Adrenal gland (tissue), 12 donors: ENCODE measurements around the gene RHOBTB3. TPM values are rescaled to one million over a fixed set of nuclear protein-coding genes. Genes with fewer than 3 reads are reported as not detected.

Experiments
- DNase-seq, 7 donors: peaks; one replicate each; pipeline ENCODE4 v3.0.0-alpha.2; 2019 to 2020
- H3K27ac ChIP-seq, 5 donors: fragments of 200-600 bp; sonication (generic) in 4 of 5; 1 replicate in 3 of 5; 2 replicates in 2 of 5; pipeline versions ENCODE4 v1.5.1 to v1.8.0; 2016 to 2020; ENCODE audit warnings: mild to moderate bottlenecking in 1 of 5
- H3K27me3 ChIP-seq: fragments of 200-600 bp; 2 replicates; pipeline ENCODE4 v1.8.0; 2021
- H3K36me3 ChIP-seq, 2 donors: fragments of 200-600 bp; replicated peaks in 1 of 2; 1 replicate in 1 of 2; 2 replicates in 1 of 2; pipeline versions ENCODE4 v1.5.1 to v1.8.0; 2018 to 2022
- H3K4me1 ChIP-seq, 2 donors: fragments of 200-600 bp; replicated peaks in 1 of 2; 1 replicate in 1 of 2; 2 replicates in 1 of 2; pipeline versions ENCODE4 v1.5.1 to v1.8.0; 2018 to 2021
- H3K4me3 ChIP-seq, 4 donors: fragments of 200-600 bp; sonication (generic) in 3 of 4; one replicate each; pipeline ENCODE4 v1.5.1; 2016 to 2018
- H3K9me3 ChIP-seq, 3 donors: fragments of 200-600 bp; sonication (generic) in 1 of 3; replicated peaks in 1 of 3; 1 replicate in 2 of 3; 2 replicates in 1 of 3; pipeline versions ENCODE4 v1.5.1 to v1.8.0; 2016 to 2021
- POLR2A ChIP-seq, 2 donors: fragments of 450-650 bp; IDR thresholded peaks; one replicate each; pipeline ENCODE4 v1.6.1; 2017; ENCODE audit warnings: antibody characterized with exemption in 2 of 2, mild to moderate bottlenecking in 2 of 2, moderate library complexity in 1 of 2
- WGBS, 4 donors: extraction: QIAGEN DNeasy Blood & Tissue Kit in 2 of 4; methylation state at CpG; one replicate each; pipeline versions ENCODE4 v1.1.5 to v1.1.7; 2013 to 2017; 5-methylcytosine and 5-hydroxymethylcytosine counted together
- intact Hi-C, 2 donors: fragments of 100-400 bp; cut with DNase I; formaldehyde crosslinking; loops; one replicate each; pipeline versions ENCODE4 v1.14.1 to v1.15.0; 2022 to 2023
- polyA plus RNA-seq, 3 donors: library from polyadenylated mRNA; stranded (reverse); fragments of 200-250 nt in 2 of 3; fragments of 350-450 nt in 1 of 3; fragmentation: Illumina TruSeq in 1 of 3; extraction: RNeasy Lipid Tissue Mini Kit (QIAGEN cat#74804) in 1 of 3; gene quantifications; one replicate each; pipeline ENCODE4 v1.2.3, GENCODE V29; 2013 to 2014
- total RNA-seq, 9 donors: library from RNA; depleted of rRNA in 4 of 9; stranded (reverse); fragments of >200 nt in 4 of 9; fragments of 120-200 nt in 1 of 9; fragmentation: NEBNext Ultra II Directional in 1 of 9; extraction: Animal tissue kit (Norgen Biotek cat#: 25700) in 1 of 9; gene quantifications; one replicate each; pipeline versions ENCODE4 v1.1.0 to v1.2.4, GENCODE V29; 2013 to 2023
- TF ChIP-seq, protein P1 (sequence below), 6 experiments: fragments of 450-650 bp in 4 of 6; fragments of 200-600 bp in 2 of 6; sonication (generic) in 1 of 6; IDR thresholded peaks; 1 replicate in 5 of 6; 2 replicates in 1 of 6; pipeline versions ENCODE4 v1.5.1 to v1.8.0; 2016 to 2021; ENCODE audit warnings: antibody characterized with exemption in 6 of 6, mild to moderate bottlenecking in 2 of 6, moderate library complexity in 1 of 6
- donor health status: healthy with polysubstance abuse.
- donor health status: Bipolar disorder and iron deficiency.
- donor health status: DM: yes; HTN: yes; CAD: no.
- donor health status: DM: no; HTN: no; CAD: no.
- donor health status: DM: no; HTN: no; CAD: no.
- donor health status: DM: yes; HTN: yes; CAD: no.

Gene RHOBTB3
- total and polyA plus RNA-seq, 12 donors = 23.9 to 258 (median 108) TPM

- H3K27me3 ChIP-seq = no peaks in the 10 kb centered on the region
- H3K9me3 ChIP-seq = no peaks in the 10 kb centered on the region
- WGBS, 4 donors = 52 to 65% (median 60%) methylated on average over 3 of the region's 3 CpGs
- intact Hi-C loops = no loop called here
- H3K4me1 ChIP-seq = peaks cover 53 to 64% of the 10 kb centered on the region in 2 donors
- DNase-seq = no peak
- H3K27ac ChIP-seq = peak overlapping the region in 4 of 5 donors; percentile 30 to 72 (median 66)
- no peak overlapping the region for H3K4me3 ChIP-seq
- TF ChIP-seq POLR2A (IDR thresholded peaks at IDR 0.05) = no peak
- TF ChIP-seq, protein P1, sequence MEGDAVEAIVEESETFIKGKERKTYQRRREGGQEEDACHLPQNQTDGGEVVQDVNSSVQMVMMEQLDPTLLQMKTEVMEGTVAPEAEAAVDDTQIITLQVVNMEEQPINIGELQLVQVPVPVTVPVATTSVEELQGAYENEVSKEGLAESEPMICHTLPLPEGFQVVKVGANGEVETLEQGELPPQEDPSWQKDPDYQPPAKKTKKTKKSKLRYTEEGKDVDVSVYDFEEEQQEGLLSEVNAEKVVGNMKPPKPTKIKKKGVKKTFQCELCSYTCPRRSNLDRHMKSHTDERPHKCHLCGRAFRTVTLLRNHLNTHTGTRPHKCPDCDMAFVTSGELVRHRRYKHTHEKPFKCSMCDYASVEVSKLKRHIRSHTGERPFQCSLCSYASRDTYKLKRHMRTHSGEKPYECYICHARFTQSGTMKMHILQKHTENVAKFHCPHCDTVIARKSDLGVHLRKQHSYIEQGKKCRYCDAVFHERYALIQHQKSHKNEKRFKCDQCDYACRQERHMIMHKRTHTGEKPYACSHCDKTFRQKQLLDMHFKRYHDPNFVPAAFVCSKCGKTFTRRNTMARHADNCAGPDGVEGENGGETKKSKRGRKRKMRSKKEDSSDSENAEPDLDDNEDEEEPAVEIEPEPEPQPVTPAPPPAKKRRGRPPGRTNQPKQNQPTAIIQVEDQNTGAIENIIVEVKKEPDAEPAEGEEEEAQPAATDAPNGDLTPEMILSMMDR (IDR thresholded peaks at IDR 0.05) = no peak
- no peaks in the 10 kb centered on the region for H3K36me3 ChIP-seq
These were observed 2.5 kb upstream of the RHOBTB3 start for GRCh38 chr5:95728494-95729114.

GRCh38 chr5:95729115-95730010 lies 1.8 kb upstream of the RHOBTB3 start:
- no peak overlapping the region for H3K4me3 ChIP-seq
- 92 to 96% (median 94%) methylated on average over 8 of the region's 8 CpGs for WGBS, 4 donors
- DNase-seq = no peak
- peaks cover 55 to 67% of the 10 kb centered on the region in 2 donors for H3K4me1 ChIP-seq
- no peak for TF ChIP-seq POLR2A (IDR thresholded peaks at IDR 0.05)
- TF ChIP-seq, protein P1 (IDR thresholded peaks at IDR 0.05) = no peak
- intact Hi-C loops = loop anchor here in 1 of 2 donors (5.0 kb wide), 1 partner anchor 67 kb away; no protein-coding TSS in a partner anchor
- H3K9me3 ChIP-seq = no peaks in the 10 kb centered on the region
- H3K36me3 ChIP-seq = no peaks in the 10 kb centered on the region
- peak overlapping the region in 3 of 5 donors; percentile 72 to 98 (median 77) for H3K27ac ChIP-seq
- no peaks in the 10 kb centered on the region for H3K27me3 ChIP-seq

DNA sequence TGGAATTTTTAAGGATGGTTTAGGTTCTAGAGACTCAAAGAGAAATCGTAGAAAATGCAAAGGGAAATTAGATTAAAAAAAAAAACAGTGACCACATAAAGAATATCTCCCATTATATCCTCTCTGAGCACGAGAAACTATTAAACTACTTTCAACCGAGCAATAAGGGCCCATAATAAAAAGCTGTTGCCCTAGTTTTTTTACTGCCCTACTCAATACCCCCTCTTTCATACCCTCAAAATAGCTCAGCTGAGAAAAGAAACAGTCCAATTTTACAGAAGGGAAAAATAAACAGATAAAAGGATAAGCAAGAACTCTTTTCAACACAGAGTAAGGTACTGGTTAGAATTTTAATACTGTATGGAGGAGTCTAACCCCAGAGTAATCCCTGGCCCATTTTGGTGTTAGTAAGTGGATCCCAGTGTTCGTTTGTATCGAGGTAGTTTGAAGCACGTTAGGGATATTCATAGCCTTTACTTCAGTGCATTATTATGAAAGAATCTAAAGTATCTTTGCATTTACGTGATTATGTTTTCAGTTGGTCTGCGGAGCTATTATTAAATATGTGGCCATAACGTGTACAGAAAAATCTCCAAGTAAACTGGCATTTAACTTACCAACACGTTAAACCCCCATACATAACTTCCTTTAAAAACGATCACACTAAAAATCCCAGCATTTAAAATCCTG lies 980 bp upstream of the RHOBTB3 start:
- Histone ChIP-seq H3K27me3 (no peaks in the 10 kb centered on the region), H3K36me3 (no peaks in the 10 kb centered on the region), H3K27ac (peak overlapping the region; percentile 77 to 98 (median 98)), H3K9me3 (no peaks in the 10 kb centered on the region), H3K4me1 (peaks cover 59 to 75% of the 10 kb centered on the region in 2 donors), H3K4me3 (peak overlapping the region in 2 of 4 donors; percentile 87 to 91)
- DNase-seq = no peak
- TF ChIP-seq, protein P1 (IDR thresholded peaks at IDR 0.05) = no peak
- TF ChIP-seq POLR2A (IDR thresholded peaks at IDR 0.05) = no peak
- intact Hi-C loops = loop anchor here in 1 of 2 donors (5.0 kb wide), 1 partner anchor 68 kb away; no protein-coding TSS in a partner anchor
- 28 to 35% (median 33%) methylated on average over 11 of the region's 11 CpGs for WGBS, 4 donors
